Upper lobe of left lung (tissue), 6 donors: ENCODE data around the gene IRF4. TPM values are rescaled to one million over a fixed set of nuclear protein-coding genes. Genes with fewer than 3 reads are reported as not detected.
"Not testable (repeated sequence)": the region's sequence is repeated elsewhere in the genome, so short reads cannot be mapped to it uniquely, and the experiment has no call there.

ENCODE experiments used
- ATAC-seq, 2 donors: fragments of 200-7000 bp; cut with Tn5 transposase; one replicate each; pipeline ENCODE4 v1.9.1; 2022; ENCODE audit warnings: mild to moderate bottlenecking in 2 of 2, moderate library complexity in 2 of 2; ENCODE audit not compliant: low FRiP score in 2 of 2
- DNase-seq, 2 donors: peaks; one replicate each; pipeline ENCODE4 v3.0.0-alpha.2; 2019 to 2020
- H3K27ac ChIP-seq, 4 donors: fragments of 200-600 bp; sonication (generic); one replicate each; pipeline ENCODE4 v1.5.1; 2016 to 2019
- H3K27me3 ChIP-seq, 4 donors: fragments of 200-600 bp; sonication (generic); one replicate each; pipeline ENCODE4 v1.5.1; 2017 to 2019
- H3K36me3 ChIP-seq, 4 donors: fragments of 200-600 bp; sonication (generic); one replicate each; pipeline ENCODE4 v1.5.1; 2016 to 2019
- H3K4me1 ChIP-seq, 4 donors: fragments of 200-600 bp; sonication (generic); one replicate each; pipeline ENCODE4 v1.5.1; 2018 to 2019
- H3K4me3 ChIP-seq, 4 donors: fragments of 200-600 bp; sonication (generic); one replicate each; pipeline ENCODE4 v1.5.1; 2017 to 2019; ENCODE audit warnings: mild to moderate bottlenecking in 2 of 4, moderate library complexity in 1 of 4
- H3K9me3 ChIP-seq, 4 donors: fragments of 200-600 bp; sonication (generic); one replicate each; pipeline ENCODE4 v1.5.1; 2018 to 2019
- CTCF ChIP-seq, 6 experiments: fragments of 450-650 bp in 4 of 6; fragments of 200-600 bp in 2 of 6; sonication (generic) in 2 of 6; IDR thresholded peaks; one replicate each; pipeline ENCODE4 v1.5.1; 2016 to 2019; ENCODE audit warnings: antibody characterized with exemption in 6 of 6
- EP300 ChIP-seq, 4 donors: sonication (generic); formaldehyde crosslinking; IDR thresholded peaks; one replicate each; pipeline ENCODE4 v1.5.1; 2017; ENCODE audit warnings: antibody characterized with exemption in 4 of 4, control low read depth in 2 of 4
- POLR2A ChIP-seq, 4 donors: fragments of 450-650 bp; IDR thresholded peaks; one replicate each; pipeline ENCODE4 v1.5.1; 2016 to 2017; ENCODE audit warnings: antibody characterized with exemption in 4 of 4, mild to moderate bottlenecking in 2 of 4
- POLR2AphosphoS5 ChIP-seq, 2 donors: sonication (generic); formaldehyde crosslinking; IDR thresholded peaks; one replicate each; pipeline ENCODE4 v1.5.1; 2017; ENCODE audit warnings: antibody characterized with exemption in 2 of 2
- WGBS, 2 donors: methylation state at CpG; one replicate each; pipeline ENCODE4 v1.1.5; 2017 to 2018; 5-methylcytosine and 5-hydroxymethylcytosine counted together
- total RNA-seq, 6 donors: library from RNA; depleted of rRNA in 4 of 6; stranded (reverse); fragments of >200 nt in 4 of 6; gene quantifications; one replicate each; pipeline versions ENCODE4 v1.1.0 to v1.2.1, GENCODE V29; 2016 to 2021
- donor health status: DM: no; HTN: no; CAD: no; lungs with moderate emphysema.
- donor health status: DM: no; HTN: yes; CAD: no; lungs with severe emphysema.

Gene IRF4
- total RNA-seq, 6 donors from 2014 or later, result 1.6 to 10.5 (median 5.9) TPM

DNA sequence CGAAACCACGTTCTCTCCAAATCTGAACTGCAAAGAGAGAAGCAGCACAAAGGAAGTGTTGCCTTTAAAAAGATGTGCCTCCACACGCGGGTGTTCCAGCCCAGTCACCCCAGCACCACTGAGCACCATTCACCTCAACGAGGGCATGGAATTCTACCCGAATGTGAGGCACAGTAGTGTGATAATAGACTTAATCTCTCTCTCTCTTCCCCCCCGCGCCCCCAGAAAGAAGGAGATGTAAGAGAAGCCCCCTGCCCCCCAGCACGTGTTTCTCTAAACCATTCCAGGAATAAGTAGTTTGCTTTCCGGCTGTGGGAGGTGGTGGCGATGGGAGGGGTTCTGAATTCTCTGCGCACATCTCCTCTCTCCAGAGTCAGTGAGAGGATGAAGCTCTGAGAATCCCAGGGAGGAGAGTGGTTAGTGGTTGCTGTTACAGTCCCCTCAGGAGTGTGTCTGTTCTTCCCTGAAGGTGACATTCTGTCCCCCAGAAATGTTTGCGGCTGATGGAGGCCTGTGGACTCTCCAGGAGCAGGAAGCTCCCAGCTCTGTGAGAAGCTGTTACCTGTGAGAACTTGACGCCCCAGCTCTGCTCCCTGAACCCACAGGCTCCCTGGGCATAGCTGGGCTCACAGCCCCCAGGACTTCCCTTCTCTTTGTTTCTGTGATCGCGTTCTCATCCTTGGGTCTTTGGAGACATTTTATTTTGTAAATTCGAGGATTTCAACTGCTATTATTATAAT lies 23.5 kb upstream of the IRF4 start:
- ATAC-seq (peak in 1 of 2 donors; percentile 2), DNase-seq (no peak)
- H3K4me1 ChIP-seq, result peaks cover 0 to 6% (median 0%) of the 10 kb centered on the region in 4 donors
- peaks cover 0 to 8% (median 0%) of the 10 kb centered on the region in 4 donors for H3K9me3 ChIP-seq
- WGBS, 2 donors, result 74 to 76% methylated on average over 17 of the region's 17 CpGs
- no peaks in the 10 kb centered on the region for H3K27me3 ChIP-seq
- no peak overlapping the region for H3K27ac ChIP-seq
- no peak for TF ChIP-seq POLR2A (IDR thresholded peaks at IDR 0.05)
- no peak overlapping the region for H3K4me3 ChIP-seq
- no peaks in the 10 kb centered on the region for H3K36me3 ChIP-seq

GRCh38 chr6:369559-370431 lies 21.8 kb upstream of the IRF4 start:
- Histone ChIP-seq H3K4me1 (peaks cover 3 to 18% (median 12%) of the 10 kb centered on the region in 4 donors), H3K27me3 (no peaks in the 10 kb centered on the region), H3K36me3 (no peaks in the 10 kb centered on the region), H3K4me3 (no peak overlapping the region), H3K27ac (no peak overlapping the region), H3K9me3 (no peaks in the 10 kb centered on the region)
- WGBS, 2 donors, result 84 to 86% methylated on average over 13 of the region's 13 CpGs
- TF ChIP-seq CTCF (IDR thresholded peaks at IDR 0.05) (no peak), EP300 (IDR thresholded peaks at IDR 0.05) (no peak), POLR2A (IDR thresholded peaks at IDR 0.05) (no peak), POLR2AphosphoS5 (IDR thresholded peaks at IDR 0.05) (no peak)
- ATAC-seq, result peak in 1 of 2 donors; percentile 1
- no peak for DNase-seq

DNA sequence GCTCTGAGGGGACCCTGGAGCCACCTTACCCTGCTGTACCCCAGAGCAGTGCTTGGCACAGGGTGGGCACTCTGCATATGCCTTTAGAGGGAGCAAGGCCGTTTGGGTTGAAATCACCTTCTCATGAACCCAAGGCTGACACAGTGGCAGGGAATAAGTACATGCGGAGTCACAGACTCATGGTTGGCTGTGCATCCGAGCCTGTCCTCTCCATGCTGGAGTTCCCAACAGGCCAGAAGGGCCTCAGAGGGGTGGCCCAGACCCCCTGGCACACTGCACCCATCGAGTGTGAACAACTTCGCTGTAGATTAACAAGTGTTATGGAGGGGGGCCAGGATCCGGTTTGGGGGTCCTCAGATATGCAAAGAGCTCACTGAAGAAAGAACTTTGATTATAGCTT lies 21.0 kb upstream of the IRF4 start:
- H3K27ac ChIP-seq, result no peak overlapping the region
- H3K36me3 ChIP-seq, result no peaks in the 10 kb centered on the region
- 75 to 80% methylated on average over 6 of the region's 6 CpGs for WGBS, 2 donors
- H3K27me3 ChIP-seq, result no peaks in the 10 kb centered on the region
- DNase-seq (no peak), ATAC-seq (no peak)
- H3K9me3 ChIP-seq, result no peaks in the 10 kb centered on the region
- TF ChIP-seq POLR2AphosphoS5 (IDR thresholded peaks at IDR 0.05) (no peak), EP300 (IDR thresholded peaks at IDR 0.05) (no peak), POLR2A (IDR thresholded peaks at IDR 0.05) (no peak), CTCF (IDR thresholded peaks at IDR 0.05) (no peak)
- H3K4me3 ChIP-seq, result no peak overlapping the region
- H3K4me1 ChIP-seq, result peaks cover 3 to 18% (median 12%) of the 10 kb centered on the region in 4 donors

GRCh38 chr6:371851-372250 lies 19.7 kb upstream of the IRF4 start:
- H3K4me1 ChIP-seq, result peaks cover 3 to 18% (median 12%) of the 10 kb centered on the region in 4 donors
- H3K4me3 ChIP-seq, ATAC-seq, H3K36me3 ChIP-seq, H3K9me3 ChIP-seq, H3K27me3 ChIP-seq, DNase-seq, H3K27ac ChIP-seq: not testable (repeated sequence)
- WGBS, 2 donors, result 90 to 93% methylated on average over 2 of the region's 2 CpGs

DNA sequence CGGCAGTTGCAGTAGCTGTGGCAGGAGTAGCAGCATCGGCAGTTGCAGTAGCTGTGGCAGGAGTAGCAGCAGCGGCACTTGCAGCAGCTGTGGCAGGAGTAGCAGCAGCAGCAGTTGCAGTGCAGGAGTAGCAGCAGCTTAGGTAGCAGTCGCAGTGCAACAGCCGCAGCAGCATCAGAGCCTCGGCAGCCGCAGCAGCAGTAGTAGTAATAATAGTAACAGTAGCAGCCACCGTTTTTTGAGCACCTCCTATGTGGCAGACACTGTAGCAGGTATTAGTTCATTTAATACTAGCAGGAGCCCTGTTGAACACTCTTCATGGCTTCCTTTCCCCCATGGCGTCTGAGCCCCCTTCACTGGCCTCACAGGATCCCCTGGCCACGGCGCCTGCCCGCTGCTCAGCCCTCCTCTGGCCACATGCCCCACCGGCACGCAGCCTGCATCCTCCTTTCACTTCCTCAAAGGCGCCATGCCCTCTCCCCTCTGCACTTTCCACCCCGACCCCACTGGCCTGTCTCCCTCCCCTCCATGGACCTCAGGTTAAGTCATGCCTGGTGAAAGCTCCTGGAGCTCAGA lies 19.1 kb upstream of the IRF4 start:
- peak in 1 of 2 donors; percentile 86 for DNase-seq
- H3K4me1 ChIP-seq, result peaks cover 3 to 18% (median 12%) of the 10 kb centered on the region in 4 donors
- no peaks in the 10 kb centered on the region for H3K9me3 ChIP-seq
- ATAC-seq, result peak; percentile 6 to 11
- H3K36me3 ChIP-seq, result no peaks in the 10 kb centered on the region
- H3K27me3 ChIP-seq, result no peaks in the 10 kb centered on the region
- H3K4me3 ChIP-seq, result no peak overlapping the region
- TF ChIP-seq POLR2AphosphoS5 (IDR thresholded peaks at IDR 0.05) (no peak), POLR2A (IDR thresholded peaks at IDR 0.05) (no peak), CTCF (IDR thresholded peaks at IDR 0.05) (no peak), EP300 (IDR thresholded peaks at IDR 0.05) (no peak)
- WGBS, 2 donors, result 58 to 70% methylated on average over 16 of the region's 16 CpGs
- H3K27ac ChIP-seq, result no peak overlapping the region
